Measurements from ENCODE around the gene SLC25A28.

SLC25A28 gene

DNA sequence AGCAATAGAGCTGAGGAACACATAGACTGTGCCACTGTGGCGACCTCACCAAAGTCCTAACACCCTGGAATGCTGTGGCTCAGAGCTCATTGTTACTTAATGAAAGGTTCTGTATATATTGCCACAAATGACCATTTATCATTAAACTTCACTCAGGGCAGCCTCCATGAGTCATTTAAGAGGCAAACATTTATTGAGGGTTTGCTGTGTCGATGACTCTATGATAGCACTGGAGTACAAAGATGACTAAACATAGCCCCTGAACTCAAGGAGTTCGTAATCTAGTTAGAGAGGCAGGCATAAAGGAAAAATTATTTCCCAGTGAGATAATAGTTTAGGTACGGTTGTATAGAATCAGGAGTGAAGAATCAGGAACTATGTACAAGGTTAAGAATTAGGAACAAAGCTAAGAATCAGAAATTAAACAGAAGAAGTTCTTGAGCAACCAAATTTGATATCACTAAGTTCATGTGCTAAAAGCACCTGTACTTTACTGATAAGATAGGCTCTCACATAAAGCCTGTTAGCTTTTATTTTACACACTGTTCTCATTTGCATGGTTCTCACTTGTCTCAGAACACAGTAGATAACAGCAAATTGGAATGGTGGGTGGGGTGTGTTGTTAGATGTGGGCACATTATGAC lies 47.0 kb upstream of the SLC25A28 start (continued):
- TF ChIP-seq ZNF843 (tag by site-specific recombination; IDR thresholded peaks at IDR 0.05) (peak; percentile 62; the same call in 1 of the 2 replicates), FEZF1 (tag by site-specific recombination; IDR thresholded peaks at IDR 0.05) (0 out of 2 replicates have a peak, but pooled peaks have one; percentile 14), MEIS1 (CRISPR knock-in tag; IDR thresholded peaks at IDR 0.05; ENCODE audit: borderline replicate concordance) (0 out of 2 replicates have a peak, but pooled peaks have one; percentile 44), ZNF24 (tag by site-specific recombination; IDR thresholded peaks at IDR 0.05) (no peak), OVOL3 (tag by site-specific recombination; IDR thresholded peaks at IDR 0.05) (no peak), ZXDB (tag by site-specific recombination; IDR thresholded peaks at IDR 0.05) (0 out of 2 replicates have a peak, but pooled peaks have one; percentile 51), PRDM1 (tag by site-specific recombination; IDR thresholded peaks at IDR 0.05) (no peak), ZNF184 (tag by site-specific recombination; IDR thresholded peaks at IDR 0.05) (peak; percentile 65; the same call in 1 of the 2 replicates), OSR2 (tag by site-specific recombination; IDR thresholded peaks at IDR 0.05) (peak; percentile 48; the same call in 1 of the 2 replicates), ZNF510 (tag by site-specific recombination; IDR thresholded peaks at IDR 0.05; ENCODE audit: insufficient replicate concordance) (no peak), PRDM6 (tag by site-specific recombination; IDR thresholded peaks at IDR 0.05) (peak; percentile 17; the same call in 1 of the 2 replicates), IKZF3 (tag by site-specific recombination; IDR thresholded peaks at IDR 0.05) (no peak), ZNF324 (tag by site-specific recombination; IDR thresholded peaks at IDR 0.05) (no peak), ZBTB48 (tag by site-specific recombination; IDR thresholded peaks at IDR 0.05) (no peak), ZEB2 (tag by site-specific recombination; IDR thresholded peaks at IDR 0.05) (peak; percentile 70), ZNF596 (tag by site-specific recombination; IDR thresholded peaks at IDR 0.05) (no peak), ZNF416 (tag by site-specific recombination; IDR thresholded peaks at IDR 0.05) (no peak), HIC1 (tag by site-specific recombination; IDR thresholded peaks at IDR 0.05) (peak; percentile 59), BCL11A (tag by site-specific recombination; IDR thresholded peaks at IDR 0.05; ENCODE audit: low read depth) (no peak), ZNF768 (tag by site-specific recombination; IDR thresholded peaks at IDR 0.05) (no peak), SP3 (tag by site-specific recombination; IDR thresholded peaks at IDR 0.05) (peak; percentile 28; the same call in 1 of the 2 replicates)
- TF ChIP-seq, protein P1, sequence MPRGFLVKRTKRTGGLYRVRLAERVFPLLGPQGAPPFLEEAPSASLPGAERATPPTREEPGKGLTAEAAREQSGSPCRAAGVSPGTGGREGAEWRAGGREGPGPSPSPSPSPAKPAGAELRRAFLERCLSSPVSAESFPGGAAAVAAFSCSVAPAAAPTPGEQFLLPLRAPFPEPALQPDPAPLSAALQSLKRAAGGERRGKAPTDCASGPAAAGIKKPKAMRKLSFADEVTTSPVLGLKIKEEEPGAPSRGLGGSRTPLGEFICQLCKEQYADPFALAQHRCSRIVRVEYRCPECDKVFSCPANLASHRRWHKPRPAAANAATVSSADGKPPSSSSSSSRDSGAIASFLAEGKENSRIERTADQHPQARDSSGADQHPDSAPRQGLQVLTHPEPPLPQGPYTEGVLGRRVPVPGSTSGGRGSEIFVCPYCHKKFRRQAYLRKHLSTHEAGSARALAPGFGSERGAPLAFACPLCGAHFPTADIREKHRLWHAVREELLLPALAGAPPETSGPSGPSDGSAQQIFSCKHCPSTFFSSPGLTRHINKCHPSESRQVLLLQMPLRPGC (tag by site-specific recombination; IDR thresholded peaks at IDR 0.05): 0 out of 2 replicates have a peak, but pooled peaks have one; percentile 55
- TF ChIP-seq, protein P2, sequence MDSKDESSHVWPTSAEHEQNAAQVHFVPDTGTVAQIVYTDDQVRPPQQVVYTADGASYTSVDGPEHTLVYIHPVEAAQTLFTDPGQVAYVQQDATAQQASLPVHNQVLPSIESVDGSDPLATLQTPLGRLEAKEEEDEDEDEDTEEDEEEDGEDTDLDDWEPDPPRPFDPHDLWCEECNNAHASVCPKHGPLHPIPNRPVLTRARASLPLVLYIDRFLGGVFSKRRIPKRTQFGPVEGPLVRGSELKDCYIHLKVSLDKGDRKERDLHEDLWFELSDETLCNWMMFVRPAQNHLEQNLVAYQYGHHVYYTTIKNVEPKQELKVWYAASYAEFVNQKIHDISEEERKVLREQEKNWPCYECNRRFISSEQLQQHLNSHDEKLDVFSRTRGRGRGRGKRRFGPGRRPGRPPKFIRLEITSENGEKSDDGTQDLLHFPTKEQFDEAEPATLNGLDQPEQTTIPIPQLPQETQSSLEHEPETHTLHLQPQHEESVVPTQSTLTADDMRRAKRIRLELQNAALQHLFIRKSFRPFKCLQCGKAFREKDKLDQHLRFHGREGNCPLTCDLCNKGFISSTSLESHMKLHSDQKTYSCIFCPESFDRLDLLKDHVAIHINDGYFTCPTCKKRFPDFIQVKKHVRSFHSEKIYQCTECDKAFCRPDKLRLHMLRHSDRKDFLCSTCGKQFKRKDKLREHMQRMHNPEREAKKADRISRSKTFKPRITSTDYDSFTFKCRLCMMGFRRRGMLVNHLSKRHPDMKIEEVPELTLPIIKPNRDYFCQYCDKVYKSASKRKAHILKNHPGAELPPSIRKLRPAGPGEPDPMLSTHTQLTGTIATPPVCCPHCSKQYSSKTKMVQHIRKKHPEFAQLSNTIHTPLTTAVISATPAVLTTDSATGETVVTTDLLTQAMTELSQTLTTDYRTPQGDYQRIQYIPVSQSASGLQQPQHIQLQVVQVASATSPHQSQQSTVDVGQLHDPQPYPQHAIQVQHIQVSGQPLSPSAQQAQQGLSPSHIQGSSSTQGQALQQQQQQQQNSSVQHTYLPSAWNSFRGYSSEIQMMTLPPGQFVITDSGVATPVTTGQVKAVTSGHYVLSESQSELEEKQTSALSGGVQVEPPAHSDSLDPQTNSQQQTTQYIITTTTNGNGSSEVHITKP (tag by site-specific recombination; IDR thresholded peaks at IDR 0.05): 0 out of 2 replicates have a peak, but pooled peaks have one; percentile 8
- TF ChIP-seq, protein P3, sequence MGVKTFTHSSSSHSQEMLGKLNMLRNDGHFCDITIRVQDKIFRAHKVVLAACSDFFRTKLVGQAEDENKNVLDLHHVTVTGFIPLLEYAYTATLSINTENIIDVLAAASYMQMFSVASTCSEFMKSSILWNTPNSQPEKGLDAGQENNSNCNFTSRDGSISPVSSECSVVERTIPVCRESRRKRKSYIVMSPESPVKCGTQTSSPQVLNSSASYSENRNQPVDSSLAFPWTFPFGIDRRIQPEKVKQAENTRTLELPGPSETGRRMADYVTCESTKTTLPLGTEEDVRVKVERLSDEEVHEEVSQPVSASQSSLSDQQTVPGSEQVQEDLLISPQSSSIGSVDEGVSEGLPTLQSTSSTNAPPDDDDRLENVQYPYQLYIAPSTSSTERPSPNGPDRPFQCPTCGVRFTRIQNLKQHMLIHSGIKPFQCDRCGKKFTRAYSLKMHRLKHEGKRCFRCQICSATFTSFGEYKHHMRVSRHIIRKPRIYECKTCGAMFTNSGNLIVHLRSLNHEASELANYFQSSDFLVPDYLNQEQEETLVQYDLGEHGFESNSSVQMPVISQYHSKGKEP (tag by site-specific recombination; IDR thresholded peaks at IDR 0.05): no peak
- TF ChIP-seq, protein P4, sequence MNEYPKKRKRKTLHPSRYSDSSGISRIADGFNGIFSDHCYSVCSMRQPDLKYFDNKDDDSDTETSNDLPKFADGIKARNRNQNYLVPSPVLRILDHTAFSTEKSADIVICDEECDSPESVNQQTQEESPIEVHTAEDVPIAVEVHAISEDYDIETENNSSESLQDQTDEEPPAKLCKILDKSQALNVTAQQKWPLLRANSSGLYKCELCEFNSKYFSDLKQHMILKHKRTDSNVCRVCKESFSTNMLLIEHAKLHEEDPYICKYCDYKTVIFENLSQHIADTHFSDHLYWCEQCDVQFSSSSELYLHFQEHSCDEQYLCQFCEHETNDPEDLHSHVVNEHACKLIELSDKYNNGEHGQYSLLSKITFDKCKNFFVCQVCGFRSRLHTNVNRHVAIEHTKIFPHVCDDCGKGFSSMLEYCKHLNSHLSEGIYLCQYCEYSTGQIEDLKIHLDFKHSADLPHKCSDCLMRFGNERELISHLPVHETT (tag by site-specific recombination; IDR thresholded peaks at IDR 0.05): 0 out of 2 replicates have a peak, but pooled peaks have one; percentile 41
- TF ChIP-seq, protein P5, sequence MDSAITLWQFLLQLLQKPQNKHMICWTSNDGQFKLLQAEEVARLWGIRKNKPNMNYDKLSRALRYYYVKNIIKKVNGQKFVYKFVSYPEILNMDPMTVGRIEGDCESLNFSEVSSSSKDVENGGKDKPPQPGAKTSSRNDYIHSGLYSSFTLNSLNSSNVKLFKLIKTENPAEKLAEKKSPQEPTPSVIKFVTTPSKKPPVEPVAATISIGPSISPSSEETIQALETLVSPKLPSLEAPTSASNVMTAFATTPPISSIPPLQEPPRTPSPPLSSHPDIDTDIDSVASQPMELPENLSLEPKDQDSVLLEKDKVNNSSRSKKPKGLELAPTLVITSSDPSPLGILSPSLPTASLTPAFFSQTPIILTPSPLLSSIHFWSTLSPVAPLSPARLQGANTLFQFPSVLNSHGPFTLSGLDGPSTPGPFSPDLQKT (IDR thresholded peaks at IDR 0.05; ENCODE audit: borderline replicate concordance, low read depth, low read length): no peak
